HepG2 (cell line): ENCODE results near the gene ARHGDIA. TPM values are rescaled to one million over a fixed set of nuclear protein-coding genes. Genes with fewer than 3 reads are reported as not detected.

Experiments used
- AKAP8 ChIP-seq: sonication (generic); formaldehyde crosslinking; IDR thresholded peaks from 2 replicates; pipeline ENCODE4 v1.5.1; 2020; ENCODE audit warnings: mild to moderate bottlenecking, missing genetic modification reagents
- HIVEP1 ChIP-seq: sonication (generic); formaldehyde crosslinking; IDR thresholded peaks from 2 replicates; pipeline ENCODE4 v1.4.0; 2020; ENCODE audit warnings: mild to moderate bottlenecking, missing genetic modification reagents
- HOXA7 ChIP-seq: sonication (generic); formaldehyde crosslinking; IDR thresholded peaks from 2 replicates; pipeline ENCODE4 v1.8.1; 2022; ENCODE audit warnings: mild to moderate bottlenecking, missing genetic modification reagents, moderate library complexity
- LCORL ChIP-seq, 2 experiments: fragments of 450-650 bp in 1 of 2; sonication (generic) in 1 of 2; formaldehyde crosslinking in 1 of 2; IDR thresholded peaks; 2 replicates each; pipeline versions ENCODE4 v1.5.0 to v1.6.1; 2017 to 2020; ENCODE audit warnings: antibody characterized with exemption in 1 of 2, missing genetic modification reagents in 1 of 2
- MLLT10 ChIP-seq: sonication (generic); formaldehyde crosslinking; IDR thresholded peaks from 2 replicates; pipeline ENCODE4 v1.4.0; 2020; ENCODE audit warnings: missing genetic modification reagents
- NKX3-1 ChIP-seq: sonication (generic); formaldehyde crosslinking; IDR thresholded peaks from 2 replicates; pipeline ENCODE4 v1.5.0; 2020; ENCODE audit warnings: missing genetic modification reagents
- ONECUT2 ChIP-seq: sonication (generic); formaldehyde crosslinking; IDR thresholded peaks from 2 replicates; pipeline ENCODE4 v1.4.0; 2020; ENCODE audit warnings: missing genetic modification reagents
- PPARG ChIP-seq: conservative IDR thresholded peaks from 2 replicates; pipeline ENCODE4 v1.6.1; 2016; ENCODE audit warnings: missing biosample characterization, missing genetic modification reagents
- REPIN1 ChIP-seq: sonication (generic); formaldehyde crosslinking; IDR thresholded peaks from 2 replicates; pipeline ENCODE4 v1.8.0; 2022; ENCODE audit warnings: missing genetic modification reagents, low read depth, mild to moderate bottlenecking, borderline replicate concordance
- SRSF1 ChIP-seq: fragments of 200-400 bp; formaldehyde crosslinking; optimal IDR thresholded peaks from 2 replicates; pipeline ENCODE3; 2017; ENCODE audit warnings: mild to moderate bottlenecking, low read depth, low read length, moderate library complexity
- TAF15 ChIP-seq: fragments of 200-400 bp; formaldehyde crosslinking; IDR thresholded peaks from one replicate; pipeline ENCODE4 v1.6.1; 2018; ENCODE audit warnings: mild to moderate bottlenecking, low read depth, low read length; ENCODE audit not compliant: poor library complexity, severe bottlenecking
- ZBTB1 ChIP-seq: sonication (generic); formaldehyde crosslinking; IDR thresholded peaks from 2 replicates; pipeline ENCODE4 v1.4.0; 2020; ENCODE audit warnings: missing genetic modification reagents, borderline replicate concordance
- ZNF101 ChIP-seq: sonication (generic); formaldehyde crosslinking; IDR thresholded peaks from 2 replicates; pipeline ENCODE4 v1.4.0; 2020; ENCODE audit warnings: mild to moderate bottlenecking, low read depth, missing genetic modification reagents, borderline replicate concordance
- ZNF3 ChIP-seq: IDR thresholded peaks from 2 replicates; pipeline ENCODE4 v1.7.0; 2017; ENCODE audit warnings: inconsistent platforms
- ZNF790 ChIP-seq: sonication (generic); formaldehyde crosslinking; IDR thresholded peaks from 2 replicates; pipeline ENCODE4 v1.8.0; 2022; ENCODE audit warnings: missing genetic modification reagents, mild to moderate bottlenecking, borderline replicate concordance
- ZSCAN22 ChIP-seq: sonication (generic); formaldehyde crosslinking; IDR thresholded peaks from 2 replicates; pipeline ENCODE4 v1.4.0; 2020; ENCODE audit warnings: mild to moderate bottlenecking, missing genetic modification reagents
- polyA plus RNA-seq, 8 experiments: library from polyadenylated mRNA; depleted of rRNA in 3 of 8; stranded (reverse) in 7 of 8; unstranded in 1 of 8; fragments of >200 nt; fragmentation: Illumina TruSeq in 4 of 8; extraction: Trizol in 4 of 8; gene quantifications; 2 replicates each; pipeline versions ENCODE4 v1.2.1 to v1.2.3, GENCODE V29; 2011 to 2016; ENCODE audit warnings: low read depth in 4 of 8, missing spikeins in 1 of 8, mixed read lengths in 1 of 8; ENCODE audit not compliant: insufficient read depth in 1 of 8
- total RNA-seq, 5 experiments: library from RNA; depleted of rRNA; stranded (reverse); fragments of >200 nt; fragmentation: Illumina TruSeq; extraction: Trizol; gene quantifications; 2 replicates each; pipeline ENCODE4 v1.2.3, GENCODE V29; 2016; ENCODE audit warnings: low read depth in 1 of 5
- TF ChIP-seq, protein P1 (sequence below): sonication (generic); formaldehyde crosslinking; IDR thresholded peaks from 2 replicates; pipeline ENCODE4 v1.4.0; 2020; ENCODE audit warnings: mild to moderate bottlenecking, missing genetic modification reagents
- TF ChIP-seq, protein P2 (sequence below): sonication (generic); formaldehyde crosslinking; IDR thresholded peaks from 2 replicates; pipeline ENCODE4 v1.4.0; 2020; ENCODE audit warnings: missing genetic modification reagents, borderline replicate concordance
- TF ChIP-seq, protein P3 (sequence below): sonication (generic); formaldehyde crosslinking; IDR thresholded peaks from 2 replicates; pipeline ENCODE4 v1.4.0; 2020; ENCODE audit warnings: missing genetic modification reagents, borderline replicate concordance

Gene ARHGDIA
- total and polyA plus RNA-seq, 2 of the 13 experiments (the other 11 are each of a cell fraction or from before 2014, with no cell fraction given), result 40.0 to 64.0 TPM

DNA sequence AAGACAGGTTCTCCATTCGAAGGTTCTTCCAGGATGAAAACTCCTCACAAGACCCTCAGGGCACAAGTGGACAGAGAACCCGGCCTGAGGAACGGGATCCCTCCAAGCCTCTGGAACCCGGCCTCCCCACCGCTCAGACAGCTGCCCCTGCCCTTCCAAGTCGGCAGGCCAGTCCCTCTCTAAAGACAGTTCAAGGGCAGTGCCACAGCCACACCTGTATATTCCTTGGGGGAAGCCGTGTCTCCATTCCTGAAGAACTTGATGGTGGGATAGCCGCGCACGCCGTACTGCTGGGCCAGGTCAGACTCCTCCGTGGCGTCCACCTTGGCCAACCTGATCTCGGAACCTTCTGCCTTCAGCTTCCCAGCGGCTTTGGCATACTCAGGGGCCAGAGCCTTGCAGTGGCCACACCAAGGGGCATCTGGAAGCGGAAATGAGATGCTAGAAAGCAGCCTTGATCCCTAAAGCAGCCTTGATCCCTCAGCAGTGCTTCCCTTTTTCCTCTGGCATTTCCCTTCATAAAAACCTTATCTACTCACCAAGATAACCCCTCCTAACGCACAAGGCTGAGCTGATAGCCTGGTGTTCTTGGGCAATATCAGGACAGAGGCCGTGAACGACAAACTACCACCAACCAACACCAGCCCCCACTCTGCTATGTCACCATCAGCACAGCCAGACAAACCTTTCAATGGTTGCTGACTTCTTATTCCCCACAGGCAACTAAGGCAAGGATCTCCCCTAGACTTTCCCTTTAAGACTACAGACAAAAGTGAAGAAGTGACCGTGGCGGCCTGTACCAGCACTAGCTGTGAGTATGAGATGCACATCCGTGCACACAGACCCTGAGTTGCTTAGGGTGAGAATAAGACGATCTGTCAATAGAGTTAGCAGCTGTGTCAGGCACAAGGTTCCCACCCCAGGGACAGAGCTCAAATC is 11.9 kb downstream of the ARHGDIA start (continued):
- TF ChIP-seq, protein P1, sequence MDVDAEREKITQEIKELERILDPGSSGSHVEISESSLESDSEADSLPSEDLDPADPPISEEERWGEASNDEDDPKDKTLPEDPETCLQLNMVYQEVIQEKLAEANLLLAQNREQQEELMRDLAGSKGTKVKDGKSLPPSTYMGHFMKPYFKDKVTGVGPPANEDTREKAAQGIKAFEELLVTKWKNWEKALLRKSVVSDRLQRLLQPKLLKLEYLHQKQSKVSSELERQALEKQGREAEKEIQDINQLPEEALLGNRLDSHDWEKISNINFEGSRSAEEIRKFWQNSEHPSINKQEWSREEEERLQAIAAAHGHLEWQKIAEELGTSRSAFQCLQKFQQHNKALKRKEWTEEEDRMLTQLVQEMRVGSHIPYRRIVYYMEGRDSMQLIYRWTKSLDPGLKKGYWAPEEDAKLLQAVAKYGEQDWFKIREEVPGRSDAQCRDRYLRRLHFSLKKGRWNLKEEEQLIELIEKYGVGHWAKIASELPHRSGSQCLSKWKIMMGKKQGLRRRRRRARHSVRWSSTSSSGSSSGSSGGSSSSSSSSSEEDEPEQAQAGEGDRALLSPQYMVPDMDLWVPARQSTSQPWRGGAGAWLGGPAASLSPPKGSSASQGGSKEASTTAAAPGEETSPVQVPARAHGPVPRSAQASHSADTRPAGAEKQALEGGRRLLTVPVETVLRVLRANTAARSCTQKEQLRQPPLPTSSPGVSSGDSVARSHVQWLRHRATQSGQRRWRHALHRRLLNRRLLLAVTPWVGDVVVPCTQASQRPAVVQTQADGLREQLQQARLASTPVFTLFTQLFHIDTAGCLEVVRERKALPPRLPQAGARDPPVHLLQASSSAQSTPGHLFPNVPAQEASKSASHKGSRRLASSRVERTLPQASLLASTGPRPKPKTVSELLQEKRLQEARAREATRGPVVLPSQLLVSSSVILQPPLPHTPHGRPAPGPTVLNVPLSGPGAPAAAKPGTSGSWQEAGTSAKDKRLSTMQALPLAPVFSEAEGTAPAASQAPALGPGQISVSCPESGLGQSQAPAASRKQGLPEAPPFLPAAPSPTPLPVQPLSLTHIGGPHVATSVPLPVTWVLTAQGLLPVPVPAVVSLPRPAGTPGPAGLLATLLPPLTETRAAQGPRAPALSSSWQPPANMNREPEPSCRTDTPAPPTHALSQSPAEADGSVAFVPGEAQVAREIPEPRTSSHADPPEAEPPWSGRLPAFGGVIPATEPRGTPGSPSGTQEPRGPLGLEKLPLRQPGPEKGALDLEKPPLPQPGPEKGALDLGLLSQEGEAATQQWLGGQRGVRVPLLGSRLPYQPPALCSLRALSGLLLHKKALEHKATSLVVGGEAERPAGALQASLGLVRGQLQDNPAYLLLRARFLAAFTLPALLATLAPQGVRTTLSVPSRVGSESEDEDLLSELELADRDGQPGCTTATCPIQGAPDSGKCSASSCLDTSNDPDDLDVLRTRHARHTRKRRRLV, result no peak
- TF ChIP-seq AKAP8 (CRISPR knock-in tag), result no peak
- TF ChIP-seq ZNF790 (CRISPR knock-in tag), result no peak
- TF ChIP-seq TAF15, result no peak
- TF ChIP-seq LCORL (IDR thresholded peaks at IDR 0.05), result no peak
- no peak for TF ChIP-seq LCORL (CRISPR knock-in tag; IDR thresholded peaks at IDR 0.05)
- no peak for TF ChIP-seq ZNF101 (CRISPR knock-in tag)
- TF ChIP-seq ZBTB1, result no peak
- no peak for TF ChIP-seq SRSF1
- no peak for TF ChIP-seq NKX3-1
- TF ChIP-seq REPIN1 (CRISPR knock-in tag), result no peak
- TF ChIP-seq MLLT10 (CRISPR knock-in tag), result no peak
- no peak for TF ChIP-seq ONECUT2 (CRISPR knock-in tag)
- no peak for TF ChIP-seq ZSCAN22
- TF ChIP-seq, protein P2, sequence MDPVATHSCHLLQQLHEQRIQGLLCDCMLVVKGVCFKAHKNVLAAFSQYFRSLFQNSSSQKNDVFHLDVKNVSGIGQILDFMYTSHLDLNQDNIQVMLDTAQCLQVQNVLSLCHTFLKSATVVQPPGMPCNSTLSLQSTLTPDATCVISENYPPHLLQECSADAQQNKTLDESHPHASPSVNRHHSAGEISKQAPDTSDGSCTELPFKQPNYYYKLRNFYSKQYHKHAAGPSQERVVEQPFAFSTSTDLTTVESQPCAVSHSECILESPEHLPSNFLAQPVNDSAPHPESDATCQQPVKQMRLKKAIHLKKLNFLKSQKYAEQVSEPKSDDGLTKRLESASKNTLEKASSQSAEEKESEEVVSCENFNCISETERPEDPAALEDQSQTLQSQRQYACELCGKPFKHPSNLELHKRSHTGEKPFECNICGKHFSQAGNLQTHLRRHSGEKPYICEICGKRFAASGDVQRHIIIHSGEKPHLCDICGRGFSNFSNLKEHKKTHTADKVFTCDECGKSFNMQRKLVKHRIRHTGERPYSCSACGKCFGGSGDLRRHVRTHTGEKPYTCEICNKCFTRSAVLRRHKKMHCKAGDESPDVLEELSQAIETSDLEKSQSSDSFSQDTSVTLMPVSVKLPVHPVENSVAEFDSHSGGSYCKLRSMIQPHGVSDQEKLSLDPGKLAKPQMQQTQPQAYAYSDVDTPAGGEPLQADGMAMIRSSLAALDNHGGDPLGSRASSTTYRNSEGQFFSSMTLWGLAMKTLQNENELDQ, result no peak
- TF ChIP-seq HOXA7 (CRISPR knock-in tag), result no peak
- TF ChIP-seq, protein P3, sequence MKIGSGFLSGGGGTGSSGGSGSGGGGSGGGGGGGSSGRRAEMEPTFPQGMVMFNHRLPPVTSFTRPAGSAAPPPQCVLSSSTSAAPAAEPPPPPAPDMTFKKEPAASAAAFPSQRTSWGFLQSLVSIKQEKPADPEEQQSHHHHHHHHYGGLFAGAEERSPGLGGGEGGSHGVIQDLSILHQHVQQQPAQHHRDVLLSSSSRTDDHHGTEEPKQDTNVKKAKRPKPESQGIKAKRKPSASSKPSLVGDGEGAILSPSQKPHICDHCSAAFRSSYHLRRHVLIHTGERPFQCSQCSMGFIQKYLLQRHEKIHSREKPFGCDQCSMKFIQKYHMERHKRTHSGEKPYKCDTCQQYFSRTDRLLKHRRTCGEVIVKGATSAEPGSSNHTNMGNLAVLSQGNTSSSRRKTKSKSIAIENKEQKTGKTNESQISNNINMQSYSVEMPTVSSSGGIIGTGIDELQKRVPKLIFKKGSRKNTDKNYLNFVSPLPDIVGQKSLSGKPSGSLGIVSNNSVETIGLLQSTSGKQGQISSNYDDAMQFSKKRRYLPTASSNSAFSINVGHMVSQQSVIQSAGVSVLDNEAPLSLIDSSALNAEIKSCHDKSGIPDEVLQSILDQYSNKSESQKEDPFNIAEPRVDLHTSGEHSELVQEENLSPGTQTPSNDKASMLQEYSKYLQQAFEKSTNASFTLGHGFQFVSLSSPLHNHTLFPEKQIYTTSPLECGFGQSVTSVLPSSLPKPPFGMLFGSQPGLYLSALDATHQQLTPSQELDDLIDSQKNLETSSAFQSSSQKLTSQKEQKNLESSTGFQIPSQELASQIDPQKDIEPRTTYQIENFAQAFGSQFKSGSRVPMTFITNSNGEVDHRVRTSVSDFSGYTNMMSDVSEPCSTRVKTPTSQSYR, result no peak
- no peak for TF ChIP-seq ZNF3 (CRISPR knock-in tag)
- peak; percentile 78; the same call in 1 of the 2 replicates for TF ChIP-seq HIVEP1 (CRISPR knock-in tag)
- TF ChIP-seq PPARG (CRISPR knock-in tag), result no peak
